Gastrocnemius medialis (tissue), 4 donors: ENCODE data around the gene TSPAN5.

Source experiments
- CTCF ChIP-seq, 5 experiments: fragments of 450-650 bp in 3 of 5; fragments of 200-600 bp in 2 of 5; sonication (generic) in 2 of 5; IDR thresholded peaks in 4 of 5; conservative IDR thresholded peaks in 1 of 5; 1 replicate in 4 of 5; 2 replicates in 1 of 5; pipeline ENCODE4 v1.5.1; 2016 to 2019; ENCODE audit warnings: antibody characterized with exemption in 5 of 5, mild to moderate bottlenecking in 3 of 5, moderate library complexity in 3 of 5
- POLR2A ChIP-seq, 2 donors: fragments of 450-650 bp; IDR thresholded peaks; one replicate each; pipeline ENCODE4 v1.6.1; 2017; ENCODE audit warnings: antibody characterized with exemption in 2 of 2, mild to moderate bottlenecking in 2 of 2, moderate library complexity in 2 of 2

DNA sequence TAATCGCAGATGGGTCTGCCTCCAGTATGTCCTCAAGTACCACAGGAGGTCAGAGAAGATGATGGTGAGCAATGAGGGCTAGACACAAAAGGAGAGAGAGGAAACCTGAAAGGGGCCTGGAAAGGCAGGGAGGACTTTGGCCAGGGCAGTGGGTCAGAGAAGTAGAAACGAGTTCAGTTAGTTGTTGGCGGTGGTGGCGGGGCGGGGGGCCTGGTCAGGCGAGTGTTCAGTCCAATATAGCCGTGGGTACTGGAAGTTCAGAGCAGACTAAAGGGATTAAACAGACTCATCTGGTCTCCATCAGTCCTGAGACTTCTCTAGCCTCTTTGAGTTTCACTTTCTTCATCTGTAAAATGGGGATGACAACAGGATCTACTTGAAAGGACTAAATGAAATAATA lies 90.8 kb downstream of the TSPAN5 start:
- no peak for TF ChIP-seq CTCF (IDR thresholded peaks at IDR 0.05 in 4 of 5, conservative IDR thresholded peaks at IDR 0.05 in 1 of 5)
- TF ChIP-seq POLR2A (IDR thresholded peaks at IDR 0.05) = no peak
